Inflammatory macrophage (primary cell): ENCODE data around the gene TCF15.

Source experiments
- DNase-seq, 2 donors: peaks; one replicate each; pipeline ENCODE4 v3.0.0-alpha.2; 2020 to 2022

TCF15 gene

GRCh38 chr20:611047-611842, 1.1 kb upstream of the TCF15 start:
- no peak for DNase-seq

- no peak for DNase-seq
Measured at GRCh38 chr20:609371-609964, 641 bp downstream of the TCF15 start.

GRCh38 chr20:608970-609369, 1.1 kb downstream of the TCF15 start:
- no peak for DNase-seq

- DNase-seq = no peak
Measured at GRCh38 chr20:607476-607875, 2.6 kb downstream of the TCF15 start.

GRCh38 chr20:605237-605636, 4.9 kb downstream of the TCF15 start:
- no peak for DNase-seq

GRCh38 chr20:603116-603640, 6.9 kb downstream of the TCF15 start:
- no peak for DNase-seq

- no peak for DNase-seq
Measured at GRCh38 chr20:602111-602970, 7.8 kb downstream of the TCF15 start.

- no peak for DNase-seq
Measured at GRCh38 chr20:600736-601135, 9.4 kb downstream of the TCF15 start.

- no peak for DNase-seq
Measured at GRCh38 chr20:600141-600540, 10.0 kb downstream of the TCF15 start.

GRCh38 chr20:598133-598850, 11.8 kb downstream of the TCF15 start:
- DNase-seq = no peak

- DNase-seq = no peak
Measured at GRCh38 chr20:597560-597959, 12.5 kb downstream of the TCF15 start.

- DNase-seq = no peak
Measured at GRCh38 chr20:595330-596308, 14.5 kb downstream of the TCF15 start.

GRCh38 chr20:592506-592905, 17.6 kb downstream of the TCF15 start:
- DNase-seq = no peak

- no peak for DNase-seq
Measured at GRCh38 chr20:591941-592340, 18.2 kb downstream of the TCF15 start.

GRCh38 chr20:588932-589672, 21.0 kb downstream of the TCF15 start:
- DNase-seq = peak; percentile 41 to 81

- DNase-seq = no peak
Measured at GRCh38 chr20:588476-588875, 21.6 kb downstream of the TCF15 start.

- DNase-seq = no peak
Measured at GRCh38 chr20:584971-585301, 25.2 kb downstream of the TCF15 start.

- DNase-seq = peak; percentile 28 to 86
Measured at GRCh38 chr20:584161-584970, 25.7 kb downstream of the TCF15 start.

- DNase-seq = no peak
Measured at GRCh38 chr20:582204-582603, 27.9 kb downstream of the TCF15 start.
